ENCODE measurements around the gene TAS2R39.
"Not testable (repeated sequence)": the region's sequence is repeated elsewhere in the genome, so short reads cannot be mapped to it uniquely, and the experiment has no call there.

TAS2R39 gene

GRCh38 chr7:143183024-143183423 lies at the start of gene TAS2R39:
Gene TAS2R39 (plus strand): TSS chr7:143183419. CDS start chr7:143183419, 0 bp downstream.
- DNase-seq, result no peak

GRCh38 chr7:143147070-143147469 lies 36.1 kb upstream of the TAS2R39 start:
- no peak for DNase-seq

- DNase-seq, result no peak
Observed at GRCh38 chr7:143148050-143148449, 35.2 kb upstream of the TAS2R39 start.

- DNase-seq, result no peak
Observed at GRCh38 chr7:143148651-143149050, 34.6 kb upstream of the TAS2R39 start.

GRCh38 chr7:143150696-143151095 lies 32.5 kb upstream of the TAS2R39 start:
- DNase-seq, result not testable (repeated sequence)

GRCh38 chr7:143158617-143159016 lies 24.6 kb upstream of the TAS2R39 start:
- not testable (repeated sequence) for DNase-seq

- no peak for DNase-seq
Observed at GRCh38 chr7:143171697-143172096, 11.5 kb upstream of the TAS2R39 start.

GRCh38 chr7:143172354-143172753 lies 10.9 kb upstream of the TAS2R39 start:
- DNase-seq, result no peak

GRCh38 chr7:143176128-143176527 lies 7.1 kb upstream of the TAS2R39 start:
- DNase-seq, result no peak

- DNase-seq, result no peak
Observed at GRCh38 chr7:143177374-143178119, 5.7 kb upstream of the TAS2R39 start.

- not testable (repeated sequence) for DNase-seq
Observed at GRCh38 chr7:143180771-143181170, 2.4 kb upstream of the TAS2R39 start.

- no peak for DNase-seq
Observed at GRCh38 chr7:143181349-143181748, 1.9 kb upstream of the TAS2R39 start.

- no peak for DNase-seq
Observed at GRCh38 chr7:143185551-143185950, 2.3 kb downstream of the TAS2R39 start.

- DNase-seq, result no peak
Observed at GRCh38 chr7:143188994-143189393, 5.8 kb downstream of the TAS2R39 start.

GRCh38 chr7:143193880-143194279 lies 10.7 kb downstream of the TAS2R39 start:
- no peak for DNase-seq

- DNase-seq, result no peak
Observed at GRCh38 chr7:143199040-143199439, 15.8 kb downstream of the TAS2R39 start.

- no peak for DNase-seq
Observed at GRCh38 chr7:143202161-143202560, 18.9 kb downstream of the TAS2R39 start.

- DNase-seq, result no peak
Observed at GRCh38 chr7:143203386-143203785, 20.2 kb downstream of the TAS2R39 start.

- DNase-seq, result no peak
Observed at GRCh38 chr7:143205560-143206293, 22.5 kb downstream of the TAS2R39 start.

GRCh38 chr7:143210541-143210940 lies 27.3 kb downstream of the TAS2R39 start:
- no peak for DNase-seq

- DNase-seq, result not testable (repeated sequence)
Observed at GRCh38 chr7:143213478-143213877, 30.3 kb downstream of the TAS2R39 start.

- peak; percentile 50 for DNase-seq
Observed at GRCh38 chr7:143214789-143215679, 31.8 kb downstream of the TAS2R39 start.

GRCh38 chr7:143216151-143216550 lies 32.9 kb downstream of the TAS2R39 start:
- no peak for DNase-seq
